Fibroblast of lung (primary cell): ENCODE results near the gene TASP1.

Experiments used
- EZH2 ChIP-seq: IDR thresholded peaks from 2 replicates; pipeline ENCODE4 v1.5.1; 2012; ENCODE audit warnings: low read length, control low read depth, mild to moderate bottlenecking; ENCODE audit errors: missing control alignments
- TF ChIP-seq, protein P1 (sequence below), 2 donors: IDR thresholded peaks in 1 of 2; conservative IDR thresholded peaks in 1 of 2; 1 replicate in 1 of 2; 2 replicates in 1 of 2; pipeline ENCODE4 v1.5.1; 2011 to 2012; ENCODE audit warnings: low read length in 2 of 2, control low read depth in 1 of 2, inconsistent platforms in 1 of 2, low read depth in 1 of 2, mild to moderate bottlenecking in 1 of 2

DNA sequence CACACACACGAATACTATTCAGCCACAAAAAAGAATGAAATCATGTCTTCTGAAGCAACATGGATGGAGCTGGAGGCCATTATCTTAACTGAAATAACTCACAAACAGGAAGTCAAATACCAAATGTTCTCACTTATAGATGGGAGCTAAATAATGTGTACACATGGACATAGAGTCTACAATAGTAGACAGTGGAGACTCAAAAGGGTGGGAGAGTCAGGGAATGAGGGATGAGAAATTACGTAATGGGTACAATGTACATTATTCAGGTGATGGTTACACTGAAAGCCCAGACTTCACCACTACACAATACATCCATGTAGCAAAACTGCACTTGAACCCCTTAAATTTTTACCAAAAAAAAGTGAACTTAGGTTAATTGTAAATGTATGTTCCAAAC lies 160.4 kb downstream of the TASP1 start:
- TF ChIP-seq, protein P1, sequence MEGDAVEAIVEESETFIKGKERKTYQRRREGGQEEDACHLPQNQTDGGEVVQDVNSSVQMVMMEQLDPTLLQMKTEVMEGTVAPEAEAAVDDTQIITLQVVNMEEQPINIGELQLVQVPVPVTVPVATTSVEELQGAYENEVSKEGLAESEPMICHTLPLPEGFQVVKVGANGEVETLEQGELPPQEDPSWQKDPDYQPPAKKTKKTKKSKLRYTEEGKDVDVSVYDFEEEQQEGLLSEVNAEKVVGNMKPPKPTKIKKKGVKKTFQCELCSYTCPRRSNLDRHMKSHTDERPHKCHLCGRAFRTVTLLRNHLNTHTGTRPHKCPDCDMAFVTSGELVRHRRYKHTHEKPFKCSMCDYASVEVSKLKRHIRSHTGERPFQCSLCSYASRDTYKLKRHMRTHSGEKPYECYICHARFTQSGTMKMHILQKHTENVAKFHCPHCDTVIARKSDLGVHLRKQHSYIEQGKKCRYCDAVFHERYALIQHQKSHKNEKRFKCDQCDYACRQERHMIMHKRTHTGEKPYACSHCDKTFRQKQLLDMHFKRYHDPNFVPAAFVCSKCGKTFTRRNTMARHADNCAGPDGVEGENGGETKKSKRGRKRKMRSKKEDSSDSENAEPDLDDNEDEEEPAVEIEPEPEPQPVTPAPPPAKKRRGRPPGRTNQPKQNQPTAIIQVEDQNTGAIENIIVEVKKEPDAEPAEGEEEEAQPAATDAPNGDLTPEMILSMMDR (conservative IDR thresholded peaks at IDR 0.05 in 1 of 2, IDR thresholded peaks at IDR 0.05 in 1 of 2; ENCODE audit: low read depth in 1 of 2, low read length in 2 of 2) = no peak
- no peak for TF ChIP-seq EZH2
